Suprapubic skin (tissue), 3 donors: ENCODE measurements around the gene GPR50.

Source experiments
- CTCF ChIP-seq, 2 donors: fragments of 200-600 bp in 1 of 2; fragments of 450-650 bp in 1 of 2; sonication (generic) in 1 of 2; IDR thresholded peaks; one replicate each; pipeline ENCODE4 v1.5.1; 2016 to 2019; ENCODE audit warnings: antibody characterized with exemption in 2 of 2, mild to moderate bottlenecking in 1 of 2, moderate library complexity in 1 of 2
- POLR2A ChIP-seq, 2 donors: fragments of 450-650 bp; IDR thresholded peaks; one replicate each; pipeline ENCODE4 v1.6.1; 2017; ENCODE audit warnings: antibody characterized with exemption in 2 of 2, mild to moderate bottlenecking in 2 of 2, moderate library complexity in 2 of 2

DNA sequence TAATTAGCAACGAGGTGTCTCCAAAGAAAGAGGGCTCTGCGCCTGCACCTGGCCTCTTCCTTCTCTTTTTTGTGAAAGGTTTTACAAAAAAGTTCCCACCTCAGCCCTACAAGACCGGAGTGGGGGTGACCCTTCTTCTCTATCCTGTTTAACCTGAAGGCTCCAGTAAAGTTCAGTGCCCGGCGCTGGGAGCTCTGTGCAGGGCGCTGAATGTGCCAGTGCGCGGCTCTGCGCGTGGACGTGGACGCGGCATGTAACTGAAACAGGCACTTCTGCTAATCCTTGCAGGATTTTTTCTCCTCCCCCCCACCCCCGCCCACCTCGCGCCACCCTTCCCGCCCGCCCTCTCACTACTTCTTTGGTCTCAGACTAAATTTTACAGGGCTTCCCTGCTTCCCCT lies 2.4 kb downstream of the GPR50 start:
- no peak for TF ChIP-seq CTCF (IDR thresholded peaks at IDR 0.05)
- no peak for TF ChIP-seq POLR2A (IDR thresholded peaks at IDR 0.05)
